Choroid plexus epithelial cell (primary cell): Measurements from ENCODE around the gene TTLL3.
A peak's percentile ranks its signal among the peaks of the same experiment; 100 is the strongest.

ENCODE experiments used
- DNase-seq: peaks from one replicate; pipeline ENCODE4 v3.0.0-alpha.2; 2010; ENCODE audit warnings: low read depth
- H3K4me3 ChIP-seq: 2 replicates; pipeline ENCODE4 v1.5.1; 2011; ENCODE audit warnings: low read depth, mild to moderate bottlenecking, control low read depth, low read length, moderate library complexity
- TF ChIP-seq, protein P1 (sequence below): conservative IDR thresholded peaks from 2 replicates; pipeline ENCODE4 v1.5.1; 2011; ENCODE audit warnings: low read depth, mild to moderate bottlenecking, control low read depth, inconsistent platforms, low read length, moderate library complexity

The TTLL3 gene

GRCh38 chr3:9806688-9807589 lies 3.1 kb upstream of the TTLL3 start:
- TF ChIP-seq, protein P1, sequence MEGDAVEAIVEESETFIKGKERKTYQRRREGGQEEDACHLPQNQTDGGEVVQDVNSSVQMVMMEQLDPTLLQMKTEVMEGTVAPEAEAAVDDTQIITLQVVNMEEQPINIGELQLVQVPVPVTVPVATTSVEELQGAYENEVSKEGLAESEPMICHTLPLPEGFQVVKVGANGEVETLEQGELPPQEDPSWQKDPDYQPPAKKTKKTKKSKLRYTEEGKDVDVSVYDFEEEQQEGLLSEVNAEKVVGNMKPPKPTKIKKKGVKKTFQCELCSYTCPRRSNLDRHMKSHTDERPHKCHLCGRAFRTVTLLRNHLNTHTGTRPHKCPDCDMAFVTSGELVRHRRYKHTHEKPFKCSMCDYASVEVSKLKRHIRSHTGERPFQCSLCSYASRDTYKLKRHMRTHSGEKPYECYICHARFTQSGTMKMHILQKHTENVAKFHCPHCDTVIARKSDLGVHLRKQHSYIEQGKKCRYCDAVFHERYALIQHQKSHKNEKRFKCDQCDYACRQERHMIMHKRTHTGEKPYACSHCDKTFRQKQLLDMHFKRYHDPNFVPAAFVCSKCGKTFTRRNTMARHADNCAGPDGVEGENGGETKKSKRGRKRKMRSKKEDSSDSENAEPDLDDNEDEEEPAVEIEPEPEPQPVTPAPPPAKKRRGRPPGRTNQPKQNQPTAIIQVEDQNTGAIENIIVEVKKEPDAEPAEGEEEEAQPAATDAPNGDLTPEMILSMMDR: no peak
- DNase-seq: no peak
- H3K4me3 ChIP-seq: no peak overlapping the region

DNA sequence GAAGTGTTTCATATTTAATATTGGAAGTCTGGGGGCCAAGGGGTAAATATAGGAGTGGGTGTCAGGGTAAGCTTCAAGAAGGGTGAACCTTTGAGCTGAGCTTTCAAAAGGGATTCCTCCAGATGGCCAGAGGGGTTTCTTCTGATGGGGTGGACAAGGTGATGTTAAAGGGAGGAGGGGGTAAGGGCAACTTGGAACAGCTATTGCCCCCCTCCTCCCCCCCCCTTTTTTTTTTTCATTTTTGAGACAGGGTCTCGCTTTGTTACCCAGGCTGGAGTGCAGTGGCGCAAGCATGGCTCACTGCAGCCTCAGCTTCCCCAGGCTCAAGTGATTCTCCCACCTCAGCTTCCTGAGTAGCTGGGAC lies 2.1 kb upstream of the TTLL3 start:
- no peak for DNase-seq
- TF ChIP-seq, protein P1: no peak
- H3K4me3 ChIP-seq: no peak overlapping the region

DNA sequence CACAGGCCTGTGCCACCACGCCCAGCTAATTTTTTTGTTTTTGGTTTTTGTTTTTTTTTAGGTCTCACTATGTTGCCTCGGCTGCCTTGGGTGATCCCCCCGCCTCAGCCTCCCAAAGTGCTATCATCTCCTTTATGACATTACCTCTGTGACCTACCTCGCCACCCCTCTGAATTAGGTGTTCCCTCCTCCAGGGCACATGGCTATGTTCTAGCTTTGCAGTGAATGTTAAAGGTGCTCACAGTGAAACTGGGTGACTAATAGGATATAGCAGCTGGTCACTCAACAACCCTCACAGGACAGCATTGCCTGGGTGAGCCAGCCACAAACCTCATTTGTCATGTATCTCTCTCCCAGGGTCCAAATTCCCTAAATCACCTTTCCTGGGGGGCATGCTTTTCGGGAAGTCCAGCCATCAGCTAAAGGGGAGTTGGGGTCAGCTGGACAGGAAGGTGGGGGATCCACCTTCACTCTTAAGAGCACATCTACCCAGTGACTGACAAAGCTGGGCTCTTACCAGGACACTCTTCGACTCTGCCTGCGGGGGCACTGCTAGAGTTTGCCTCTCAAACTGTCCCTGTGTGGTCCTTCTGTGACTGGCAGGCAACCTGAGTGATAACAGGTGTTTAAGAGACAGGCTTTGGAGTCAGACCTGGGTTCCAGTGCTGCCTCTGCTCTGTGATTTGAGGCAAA lies 1.6 kb upstream of the TTLL3 start:
- H3K4me3 ChIP-seq: no peak overlapping the region
- TF ChIP-seq, protein P1: peak; percentile 42
- DNase-seq: peak; percentile 45

- TF ChIP-seq, protein P1: no peak
- DNase-seq: no peak
- peak overlapping the region; percentile 64 for H3K4me3 ChIP-seq
These were observed 835 bp upstream of the TTLL3 start for GRCh38 chr3:9809239-9809614.

DNA sequence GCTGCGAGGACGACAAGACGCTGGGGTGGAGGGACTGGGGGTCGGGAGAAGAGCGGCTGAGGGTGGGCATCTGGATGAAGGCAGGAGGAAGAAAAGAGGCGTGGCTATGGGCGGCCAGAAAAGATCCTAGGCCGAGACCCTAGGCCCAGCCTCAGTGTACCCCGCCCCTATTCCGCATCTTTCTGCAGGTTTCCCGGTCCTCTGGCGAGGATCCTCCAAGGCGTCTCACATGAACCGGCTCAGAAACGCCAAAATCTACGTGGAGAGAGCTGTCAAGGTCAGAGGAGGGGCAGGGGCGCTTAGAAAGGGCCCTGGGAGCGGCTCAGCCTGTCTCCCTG lies 340 bp downstream of the TTLL3 start:
- TF ChIP-seq, protein P1: no peak
- DNase-seq: no peak
- peak overlapping the region; percentile 64 for H3K4me3 ChIP-seq

DNA sequence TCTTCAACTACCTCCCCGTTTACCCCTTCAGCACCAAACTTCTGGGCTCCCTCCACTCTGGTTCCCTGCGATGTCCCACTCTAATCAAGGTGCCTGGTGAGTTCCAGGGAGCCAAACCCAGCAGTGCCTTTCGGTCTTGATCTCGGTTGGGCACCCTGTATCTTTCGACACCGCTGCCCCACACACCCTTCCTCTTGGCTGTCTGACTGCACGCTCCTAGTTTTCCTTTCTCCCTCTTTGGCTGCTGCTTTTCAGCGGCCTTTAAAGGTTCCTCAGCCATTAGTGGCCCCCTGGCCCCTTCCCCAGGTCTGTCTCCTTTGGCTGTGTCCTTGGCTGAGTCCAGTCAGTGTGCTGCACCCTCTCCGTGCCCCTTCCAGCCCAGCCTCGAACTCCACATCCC lies 784 bp downstream of the TTLL3 start:
- TF ChIP-seq, protein P1: no peak
- DNase-seq: no peak
- peak overlapping the region; percentile 64 for H3K4me3 ChIP-seq
